Kasumi-1 (cell line): ENCODE measurements around the gene PGAM4.
"Not testable (repeated sequence)": the region's sequence is repeated elsewhere in the genome, so short reads cannot be mapped to it uniquely, and the experiment has no call there.

ENCODE experiments used
- DNase-seq, 2 experiments: peaks; one replicate each; lab custom pipeline; 2025; lab: John Stamatoyannopoulos, UW

Gene PGAM4

GRCh38 chrX:77969538-77969937 lies at the start of gene PGAM4:
Gene PGAM4, minus strand, starts transcription at chrX:77969638. Its CDS starts 0 bp downstream, at chrX:77969638.
- no peak for DNase-seq

GRCh38 chrX:78011846-78012245 lies 42.4 kb upstream of the PGAM4 start:
- DNase-seq, result no peak

DNA sequence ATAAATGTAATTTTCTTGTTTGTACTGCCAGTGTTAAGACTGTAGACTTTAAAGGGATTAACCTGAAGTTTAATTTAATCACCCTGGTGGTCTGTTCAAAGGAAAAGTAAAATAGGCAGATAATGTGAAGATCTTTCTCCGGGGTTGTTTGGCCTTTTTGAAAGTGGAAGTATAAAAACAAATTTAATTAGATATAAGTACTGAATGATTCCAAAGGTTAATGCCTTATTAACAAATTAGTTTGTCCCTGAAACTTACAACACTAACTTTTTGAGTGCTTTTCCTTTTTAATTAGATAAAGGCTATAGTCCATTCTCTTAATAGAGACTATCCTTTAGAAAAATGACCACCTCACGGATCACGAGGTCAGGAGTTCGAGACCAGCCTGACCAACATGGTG lies 10.4 kb upstream of the PGAM4 start:
- DNase-seq, result no peak

GRCh38 chrX:77977518-77977917 lies 8.1 kb upstream of the PGAM4 start:
- no peak for DNase-seq

DNA sequence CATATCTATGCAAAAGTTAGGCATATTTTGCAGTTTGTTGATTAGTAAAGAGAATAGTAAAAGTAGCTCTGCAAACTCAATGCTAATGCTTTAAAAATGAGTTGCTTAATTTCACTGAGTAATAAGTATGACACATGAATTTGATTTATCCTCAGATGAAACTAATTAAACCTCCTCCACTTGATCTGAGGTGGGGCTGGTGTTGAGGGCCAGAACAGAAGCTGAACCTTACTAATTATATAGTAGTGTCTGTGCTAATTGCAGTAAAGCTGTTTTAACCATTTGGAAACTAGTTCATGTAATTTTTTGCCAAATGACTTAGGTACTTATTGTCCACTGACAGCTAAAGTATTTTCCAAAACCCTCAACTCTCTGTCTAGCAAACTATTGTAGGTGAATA lies 7.7 kb upstream of the PGAM4 start:
- DNase-seq, result no peak

- DNase-seq, result no peak
These were observed 6.3 kb upstream of the PGAM4 start for GRCh38 chrX:77975755-77976154.

DNA sequence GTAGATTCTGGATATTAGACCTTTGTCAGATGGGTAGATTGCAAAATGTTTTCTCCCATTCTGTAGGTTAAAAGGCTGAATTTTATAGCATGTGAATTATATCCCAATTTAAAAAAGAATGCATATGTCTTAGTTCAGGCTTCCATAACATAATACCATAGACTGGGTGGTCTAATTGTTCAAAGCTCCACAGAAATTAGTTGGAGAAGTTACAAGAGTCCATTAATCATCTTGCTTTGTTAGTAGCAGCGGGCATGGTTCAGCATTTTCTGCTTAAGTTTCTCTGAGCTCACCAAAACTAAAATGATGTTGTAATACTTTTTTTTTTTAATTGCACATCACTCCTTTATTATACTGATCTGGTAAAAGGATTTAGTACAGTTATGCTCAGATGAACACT lies 1.8 kb downstream of the PGAM4 start:
- no peak for DNase-seq

GRCh38 chrX:77966361-77966760 lies 3.1 kb downstream of the PGAM4 start:
- no peak for DNase-seq

- DNase-seq, result no peak
These were observed 7.2 kb downstream of the PGAM4 start for GRCh38 chrX:77962068-77962902.

- DNase-seq, result no peak
These were observed 8.4 kb downstream of the PGAM4 start for GRCh38 chrX:77961063-77961462.

DNA sequence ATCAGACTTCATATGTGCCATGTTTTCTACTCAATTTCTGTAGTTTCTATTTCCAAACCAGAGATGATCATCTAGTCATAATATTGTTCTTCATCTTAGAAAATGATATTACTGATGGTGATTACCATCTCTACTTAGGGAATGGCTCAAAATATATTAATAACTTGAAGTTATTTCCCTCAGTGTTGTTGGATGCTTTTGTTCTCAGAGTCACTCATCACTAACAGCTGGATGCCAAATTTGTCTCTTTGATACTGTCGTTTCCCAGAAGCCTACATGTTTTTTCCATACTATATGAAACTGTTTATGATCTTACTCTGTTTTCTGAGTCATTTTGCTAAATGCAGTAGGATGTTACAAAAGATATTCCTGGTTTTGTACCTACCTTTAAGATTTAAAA lies 8.9 kb downstream of the PGAM4 start:
- DNase-seq, result no peak

DNA sequence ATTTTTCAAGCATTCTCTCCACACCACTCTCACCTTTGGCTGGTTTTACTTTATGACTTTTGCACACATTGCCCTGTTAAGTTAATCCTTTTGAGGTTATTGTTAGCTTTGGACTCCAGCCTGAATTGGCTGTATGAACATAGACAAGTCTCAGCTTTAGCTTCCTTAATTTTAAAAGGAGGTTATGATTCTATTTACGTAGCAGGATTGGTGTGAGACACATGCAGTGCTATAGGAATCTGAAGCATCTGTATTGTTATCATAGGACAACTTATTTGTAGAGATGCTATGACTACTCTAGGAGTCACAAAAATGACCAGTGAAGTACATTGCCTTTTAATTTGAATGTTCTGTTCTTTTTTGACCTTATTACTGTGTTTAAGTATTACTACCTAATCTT lies 15.7 kb downstream of the PGAM4 start:
- DNase-seq, result no peak

DNA sequence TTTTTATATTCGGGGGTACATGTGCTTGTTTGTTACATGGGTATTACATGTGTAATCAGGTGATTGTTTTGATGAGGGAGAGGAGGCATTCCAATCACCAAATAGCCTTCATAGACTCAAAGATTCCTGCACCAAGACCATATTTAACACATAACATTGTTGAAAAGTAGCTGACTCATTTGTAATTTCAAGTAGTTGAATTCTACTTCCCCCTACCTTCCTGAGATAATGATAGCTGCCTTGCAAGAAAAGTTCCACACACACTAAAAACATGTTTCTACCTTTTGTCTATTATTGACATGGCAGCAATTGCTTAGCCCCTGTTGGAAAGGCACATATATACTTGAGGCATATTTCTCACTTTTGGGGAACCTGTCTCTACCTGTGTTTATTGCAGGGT lies 16.1 kb downstream of the PGAM4 start:
- no peak for DNase-seq

- no peak for DNase-seq
These were observed 17.3 kb downstream of the PGAM4 start for GRCh38 chrX:77952173-77952572.

- DNase-seq, result no peak
These were observed 19.6 kb downstream of the PGAM4 start for GRCh38 chrX:77949840-77950239.

DNA sequence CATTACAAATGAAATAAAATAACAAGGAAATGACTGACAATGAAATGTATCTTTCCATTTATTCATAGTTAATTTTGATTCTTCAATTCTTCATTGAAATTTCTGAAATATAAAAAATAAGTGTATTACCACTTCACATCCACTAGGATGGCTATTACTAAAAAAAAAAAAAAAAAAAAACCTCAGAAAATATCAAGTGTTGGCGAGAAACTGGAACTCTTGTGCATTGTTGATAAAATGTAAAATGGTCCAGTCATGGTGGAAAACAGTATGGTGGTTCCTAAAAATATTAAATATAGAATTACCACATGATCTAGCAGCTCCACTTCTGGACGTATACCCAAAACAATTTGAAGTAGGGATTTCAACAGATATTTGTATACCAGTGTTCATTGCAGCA lies 22.9 kb downstream of the PGAM4 start:
- no peak for DNase-seq

- no peak for DNase-seq
These were observed 23.4 kb downstream of the PGAM4 start for GRCh38 chrX:77945910-77946545.

- DNase-seq, result not testable (repeated sequence)
These were observed 24.4 kb downstream of the PGAM4 start for GRCh38 chrX:77945031-77945430.

DNA sequence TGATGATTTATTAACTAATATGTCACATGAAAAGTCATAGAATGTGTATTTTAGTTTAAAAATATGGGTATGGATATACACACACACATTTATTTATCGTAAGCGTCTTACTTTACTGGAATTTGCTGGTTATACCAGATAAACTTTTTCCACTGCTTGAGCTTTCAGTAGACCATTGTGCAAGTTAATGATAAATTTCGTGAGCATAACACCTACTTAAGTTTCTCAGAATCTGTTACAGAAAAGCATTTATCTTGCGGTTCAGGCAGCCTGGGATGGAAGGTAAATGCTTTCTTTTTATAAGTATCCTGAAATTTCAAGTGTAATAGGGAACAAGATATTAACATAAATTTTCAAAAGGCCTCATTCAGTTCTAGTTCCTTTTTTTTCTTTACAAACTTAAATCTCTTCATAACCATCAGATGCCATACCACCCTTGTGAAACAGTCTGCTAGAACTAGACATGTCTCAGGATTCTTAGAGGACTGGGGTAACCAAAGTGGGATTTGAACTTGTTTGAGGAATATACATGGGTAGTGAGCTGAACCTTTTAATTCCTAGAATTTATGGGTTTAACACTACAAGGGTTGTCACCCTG lies 31.3 kb downstream of the PGAM4 start:
- no peak for DNase-seq

GRCh38 chrX:77937291-77937690 lies 32.1 kb downstream of the PGAM4 start:
- DNase-seq, result no peak

DNA sequence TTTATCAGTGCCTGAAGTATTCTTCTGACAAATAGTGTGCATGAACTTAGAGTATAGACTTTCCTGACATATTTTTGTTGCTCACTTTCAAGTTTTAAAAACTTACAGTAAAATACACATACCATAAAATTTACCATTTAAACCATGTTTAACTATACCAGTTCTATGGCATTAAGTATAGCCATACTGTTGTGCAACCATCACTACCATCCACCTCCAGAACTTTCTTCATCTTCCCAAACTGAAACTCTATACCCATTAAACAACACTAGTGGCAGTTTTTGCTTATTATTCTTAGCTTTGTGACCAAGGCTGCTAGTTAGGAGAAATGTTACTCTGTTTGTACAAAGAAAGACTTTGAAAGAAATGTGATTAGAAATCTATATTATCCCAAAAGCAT lies 33.1 kb downstream of the PGAM4 start:
- no peak for DNase-seq

- DNase-seq, result no peak
These were observed 33.6 kb downstream of the PGAM4 start for GRCh38 chrX:77935886-77936285.

- DNase-seq, result peak in 1 of 2 experiments; percentile 2
These were observed 38.9 kb downstream of the PGAM4 start for GRCh38 chrX:77930581-77930980.
